T47D (cell line): ENCODE data around the gene IGDCC3.

Experiments used
- DNase-seq, 2 experiments: peaks; one replicate each; pipeline versions ENCODE4 v3.0.0 to v3.0.0-alpha.2; 2011 to 2012; ENCODE audit warnings: low read depth in 1 of 2, low spot score in 1 of 2
- JUND ChIP-seq: IDR thresholded peaks from 2 replicates; pipeline ENCODE4 v1.6.1; 2012; ENCODE audit warnings: low read depth
- in situ Hi-C: cut with HindIII; loops from 2 replicates; pipeline ENCODE4 v1.10.0; 2016; ENCODE audit warnings: low sequenced_read_pairs, low pct_unique_long_range_greater_than_20kb

The IGDCC3 gene

GRCh38 chr15:65413051-65413759 is 35.4 kb upstream of the IGDCC3 start:
- no peak for TF ChIP-seq JUND
- no peak for DNase-seq
- in situ Hi-C loops, result no loop called here

GRCh38 chr15:65412556-65412955 is 34.8 kb upstream of the IGDCC3 start:
- no peak for TF ChIP-seq JUND
- in situ Hi-C loops, result no loop called here

GRCh38 chr15:65411465-65412071 is 33.8 kb upstream of the IGDCC3 start:
- in situ Hi-C loops, result no loop called here
- no peak for TF ChIP-seq JUND
- no peak for DNase-seq

More at GRCh38 chr15:65412556-65412955, 34.8 kb upstream of the IGDCC3 start:
- DNase-seq, result no peak

GRCh38 chr15:65410972-65411371 is 33.2 kb upstream of the IGDCC3 start:
- TF ChIP-seq JUND, result no peak
- in situ Hi-C loops, result no loop called here
- DNase-seq, result no peak

- DNase-seq, result no peak
- TF ChIP-seq JUND, result no peak
- in situ Hi-C loops, result no loop called here
Observed at GRCh38 chr15:65410036-65410435, 32.2 kb upstream of the IGDCC3 start.

- in situ Hi-C loops, result no loop called here
- DNase-seq, result no peak
- no peak for TF ChIP-seq JUND
Observed at GRCh38 chr15:65409036-65409631, 31.3 kb upstream of the IGDCC3 start.

GRCh38 chr15:65408324-65409035 is 30.7 kb upstream of the IGDCC3 start:
- in situ Hi-C loops, result no loop called here
- no peak for TF ChIP-seq JUND

GRCh38 chr15:65406424-65407000 is 28.7 kb upstream of the IGDCC3 start:
- in situ Hi-C loops, result no loop called here

More at GRCh38 chr15:65408324-65409035, 30.7 kb upstream of the IGDCC3 start:
- no peak for DNase-seq

GRCh38 chr15:65405791-65406423 is 28.1 kb upstream of the IGDCC3 start:
- no peak for DNase-seq
- in situ Hi-C loops, result no loop called here
- TF ChIP-seq JUND, result no peak

More at GRCh38 chr15:65406424-65407000, 28.7 kb upstream of the IGDCC3 start:
- no peak for DNase-seq
- no peak for TF ChIP-seq JUND

GRCh38 chr15:65404186-65404872 is 26.5 kb upstream of the IGDCC3 start:
- in situ Hi-C loops, result no loop called here
- DNase-seq, result no peak
- no peak for TF ChIP-seq JUND

GRCh38 chr15:65402961-65403360 is 25.2 kb upstream of the IGDCC3 start:
- no peak for DNase-seq
- in situ Hi-C loops, result no loop called here
- no peak for TF ChIP-seq JUND
